K562 (cell line): ENCODE measurements around the gene PLOD1. TPM values are rescaled to one million over a fixed set of nuclear protein-coding genes. Genes with fewer than 3 reads are reported as not detected.

Experiments
- ARID2 ChIP-seq: fragments of 450-650 bp; IDR thresholded peaks from 2 replicates; pipeline ENCODE4 v1.6.1; 2017; ENCODE audit warnings: antibody characterized with exemption, mild to moderate bottlenecking
- BCL6 ChIP-seq: fragments of 250-450 bp; sonication (Bioruptor Pico); IDR thresholded peaks from 2 replicates; pipeline ENCODE4 v1.4.0; 2020
- FOXK2 ChIP-seq, 2 experiments: fragments of 450-650 bp; IDR thresholded peaks in 1 of 2; conservative IDR thresholded peaks in 1 of 2; 2 replicates each; pipeline ENCODE4 v1.6.1; 2016; ENCODE audit warnings: low read depth in 2 of 2, mild to moderate bottlenecking in 1 of 2
- FOXP1 ChIP-seq: sonication (generic); formaldehyde crosslinking; IDR thresholded peaks from 2 replicates; pipeline ENCODE4 v1.8.0; 2022; ENCODE audit warnings: mild to moderate bottlenecking, missing genetic modification reagents
- GATA2 ChIP-seq: sonication (generic); formaldehyde crosslinking; IDR thresholded peaks from 2 replicates; pipeline ENCODE4 v1.4.0; 2020; ENCODE audit warnings: mild to moderate bottlenecking, missing genetic modification reagents
- GMEB1 ChIP-seq: fragments of 250-450 bp; sonication (Bioruptor Pico); IDR thresholded peaks from 2 replicates; pipeline ENCODE4 v1.4.0; 2020; ENCODE audit warnings: mild to moderate bottlenecking
- GTF2E2 ChIP-seq: fragments of 200-800 bp; sonication (Bioruptor generic); IDR thresholded peaks from 2 replicates; pipeline ENCODE4 v1.6.1; 2016; ENCODE audit warnings: missing genetic modification characterization, missing compliant biosample characterization
- HNRNPUL1 ChIP-seq: fragments of 200-400 bp; formaldehyde crosslinking; IDR thresholded peaks from 2 replicates; pipeline ENCODE4 v1.6.1; 2017; ENCODE audit warnings: low read length
- KLF10 ChIP-seq: fragments of 250-450 bp; sonication (Bioruptor Pico); IDR thresholded peaks from 2 replicates; pipeline ENCODE4 v1.6.1; 2021; ENCODE audit warnings: matching md5 sums
- MAX ChIP-seq: sonication (generic); formaldehyde crosslinking; IDR thresholded peaks from 2 replicates; pipeline ENCODE4 v1.9.0; 2022; ENCODE audit warnings: mild to moderate bottlenecking, missing genetic modification reagents
- PHF20 ChIP-seq: fragments of 450-650 bp; IDR thresholded peaks from 2 replicates; pipeline ENCODE4 v1.6.1; 2018; ENCODE audit not compliant: partially characterized antibody
- POLR2A ChIP-seq: fragments of 450-650 bp; conservative IDR thresholded peaks from 2 replicates; pipeline ENCODE4 v1.6.1; 2016
- RBM39 ChIP-seq: fragments of 200-400 bp; formaldehyde crosslinking; optimal IDR thresholded peaks from 2 replicates; pipeline ENCODE3; 2018; ENCODE audit warnings: low read depth, low read length
- SMAD4 ChIP-seq: fragments of 250-450 bp; sonication (Bioruptor Pico); conservative IDR thresholded peaks from 2 replicates; pipeline ENCODE4 v1.8.0; 2021; ENCODE audit warnings: inconsistent platforms, mild to moderate bottlenecking, moderate library complexity
- SMC3 ChIP-seq: conservative IDR thresholded peaks from 2 replicates; pipeline ENCODE4 v1.6.1; 2011; ENCODE audit warnings: low read depth, low read length, improper control_type of control experiment; ENCODE audit not compliant: insufficient read depth
- SOX6 ChIP-seq: fragments of 450-650 bp; IDR thresholded peaks from 2 replicates; pipeline ENCODE4 v1.6.1; 2014; ENCODE audit warnings: mild to moderate bottlenecking
- SPI1 ChIP-seq: IDR thresholded peaks from 2 replicates; pipeline ENCODE4 v1.6.1; 2011; ENCODE audit warnings: low read depth, low read length, control low read depth, borderline replicate concordance
- SRF ChIP-seq, 2 experiments: fragments of 250-450, 450-650 bp in 1 of 2; sonication (Bioruptor Pico) in 1 of 2; sonication (generic) in 1 of 2; formaldehyde crosslinking; IDR thresholded peaks; 2 replicates each; pipeline versions ENCODE4 v1.5.0 to v1.5.1; 2020 to 2022; ENCODE audit warnings: mild to moderate bottlenecking in 1 of 2, missing genetic modification reagents in 1 of 2
- STAT5A ChIP-seq: IDR thresholded peaks from 2 replicates; pipeline ENCODE4 v1.6.1; 2012; ENCODE audit warnings: low read length, inconsistent platforms, borderline replicate concordance
- TBP ChIP-seq: optimal IDR thresholded peaks from 2 replicates; pipeline ENCODE3; 2011; ENCODE audit warnings: low read depth, low read length, improper control_type of control experiment
- TCF3 ChIP-seq: sonication (generic); formaldehyde crosslinking; IDR thresholded peaks from 2 replicates; pipeline ENCODE4 v1.4.0; 2020; ENCODE audit warnings: mild to moderate bottlenecking, missing genetic modification reagents
- UBTF ChIP-seq, 2 experiments: IDR thresholded peaks; 2 replicates each; pipeline ENCODE4 v1.6.1; 2012; ENCODE audit warnings: improper control_type of control experiment in 2 of 2, low read depth in 2 of 2, low read length in 2 of 2, borderline replicate concordance in 1 of 2
- XRCC3 ChIP-seq: fragments of 450-650 bp; IDR thresholded peaks from 2 replicates; pipeline ENCODE4 v1.6.1; 2017; ENCODE audit warnings: mild to moderate bottlenecking, moderate library complexity
- YBX1 ChIP-seq: fragments of 450-650 bp; IDR thresholded peaks from 2 replicates; pipeline ENCODE4 v1.7.1; 2016; ENCODE audit warnings: mild to moderate bottlenecking
- ZBED1 ChIP-seq: IDR thresholded peaks from 2 replicates; pipeline ENCODE4 v1.6.1; 2014
- ZBTB43 ChIP-seq: sonication (generic); formaldehyde crosslinking; IDR thresholded peaks from 2 replicates; pipeline ENCODE4 v1.8.0; 2023; ENCODE audit warnings: mild to moderate bottlenecking, missing genetic modification reagents
- ZNF133 ChIP-seq: fragments of 250-450 bp; sonication (Bioruptor Pico); IDR thresholded peaks from 2 replicates; pipeline ENCODE4 v1.4.0; 2020; ENCODE audit warnings: mild to moderate bottlenecking
- ZNF408 ChIP-seq: fragments of 250-450 bp; sonication (Bioruptor Pico); IDR thresholded peaks from 2 replicates; pipeline ENCODE4 v1.4.0; 2020; ENCODE audit warnings: low read depth, mild to moderate bottlenecking, moderate library complexity
- polyA plus RNA-seq, 8 experiments: library from polyadenylated mRNA; depleted of rRNA in 4 of 8; stranded (reverse) in 5 of 8; unstranded in 3 of 8; fragments of >200 nt; fragmentation: Nextera tagmentation in 2 of 8; fragmentation: Illumina TruSeq in 1 of 8; extraction: Ambion mirVana in 2 of 8; extraction: Trizol in 1 of 8; gene quantifications; 2 replicates each; pipeline versions ENCODE4 v1.2.1 to v1.2.3, GENCODE V29; 2011 to 2014; ENCODE audit warnings: inconsistent platforms in 1 of 8, missing spikeins in 1 of 8
- total RNA-seq, 7 experiments: library from RNA; depleted of rRNA in 6 of 7; stranded (reverse); fragments of >200 nt in 6 of 7; fragmentation: Illumina TruSeq in 2 of 7; extraction: Trizol in 2 of 7; gene quantifications; 2 replicates each; pipeline versions ENCODE4 v1.2.1 to v1.2.3, GENCODE V29; 2011 to 2021; ENCODE audit warnings: low replicate concordance in 1 of 7

The PLOD1 gene
- total and polyA plus RNA-seq, 9 of the 15 experiments (the other 6 are each of a cell fraction or from before 2014, with no cell fraction given), result 16.6 to 90.8 (median 52.7) TPM

- TF ChIP-seq GTF2E2 (tag) (no peak), UBTF (IDR thresholded peaks at IDR 0.05; ENCODE audit: borderline replicate concordance in 1 of 2, low read depth in 2 of 2, low read length in 2 of 2) (0 out of 4 replicates have a peak, but pooled peaks of 1 of the 2 experiments have one; percentile 25), SMAD4 (CRISPR knock-in tag) (no peak), SMC3 (peak; percentile 99), HNRNPUL1 (no peak), GMEB1 (CRISPR knock-in tag) (no peak), TBP (no peak), SPI1 (no peak), POLR2A (no peak), GATA2 (CRISPR knock-in tag) (0 out of 2 replicates have a peak, but pooled peaks have one; percentile 7), STAT5A (no peak), TCF3 (CRISPR knock-in tag) (peak; percentile 24; the same call in 1 of the 2 replicates), YBX1 (no peak), BCL6 (no peak), XRCC3 (no peak), FOXP1 (CRISPR knock-in tag) (no peak), SOX6 (no peak), ZNF408 (CRISPR knock-in tag) (no peak), RBM39 (peak; percentile 92), PHF20 (no peak), KLF10 (CRISPR knock-in tag) (no peak), ARID2 (peak; percentile 98), ZNF133 (CRISPR knock-in tag) (no peak), ZBTB43 (no peak), FOXK2 (conservative IDR thresholded peaks at IDR 0.05 in 1 of 2, IDR thresholded peaks at IDR 0.05 in 1 of 2; ENCODE audit: low read depth in 2 of 2) (no peak), MAX (CRISPR knock-in tag) (no peak), SRF (CRISPR knock-in tag; IDR thresholded peaks at IDR 0.05) (peak in 1 of 2 experiments; percentile 67; a peak in 2 of 4 replicates), ZBED1 (0 out of 2 replicates have a peak, but pooled peaks have one; percentile 46)
Measured at GRCh38 chr1:11893907-11894251, 40.6 kb upstream of the PLOD1 start (continued).
